AG09309 (cell line): ENCODE measurements around the gene MZF1.

ENCODE experiments used
- DNase-seq: peaks from one replicate; pipeline ENCODE4 v3.0.0-alpha.2; 2010; ENCODE audit warnings: low read depth
- H3K4me3 ChIP-seq: 2 replicates; pipeline ENCODE4 v1.5.1; 2011; ENCODE audit warnings: mild to moderate bottlenecking, low read depth, low read length, moderate library complexity; ENCODE audit not compliant: control insufficient read depth
- CTCF ChIP-seq: IDR thresholded peaks from 2 replicates; pipeline ENCODE4 v1.5.1; 2011; ENCODE audit warnings: mild to moderate bottlenecking, low read depth, low read length, inconsistent platforms; ENCODE audit not compliant: insufficient read depth, control insufficient read depth; ENCODE audit errors: missing control alignments

MZF1 gene

GRCh38 chr19:58538257-58539168 is 34.6 kb downstream of the MZF1 start:
- DNase-seq: no peak
- H3K4me3 ChIP-seq: no peak overlapping the region
- TF ChIP-seq CTCF: no peak

- TF ChIP-seq CTCF: no peak
- H3K4me3 ChIP-seq: no peak overlapping the region
- DNase-seq: no peak
Measured at GRCh38 chr19:58536852-58537798, 36.0 kb downstream of the MZF1 start.

GRCh38 chr19:58535857-58536256 is 37.3 kb downstream of the MZF1 start:
- no peak for DNase-seq
- TF ChIP-seq CTCF: no peak
- no peak overlapping the region for H3K4me3 ChIP-seq

GRCh38 chr19:58531034-58531840 is 41.9 kb downstream of the MZF1 start:
- TF ChIP-seq CTCF: no peak
- no peak for DNase-seq
- no peak overlapping the region for H3K4me3 ChIP-seq

- DNase-seq: no peak
- H3K4me3 ChIP-seq: no peak overlapping the region
- no peak for TF ChIP-seq CTCF
Measured at GRCh38 chr19:58529405-58529804, 43.7 kb downstream of the MZF1 start.

- TF ChIP-seq CTCF: no peak
- no peak overlapping the region for H3K4me3 ChIP-seq
- no peak for DNase-seq
Measured at GRCh38 chr19:58522709-58523108, 50.4 kb downstream of the MZF1 start.
